ENCODE data around the gene CHD9NB.
"Not testable (repeated sequence)": the region's sequence is repeated elsewhere in the genome, so short reads cannot be mapped to it uniquely, and the experiment has no call there.

DNA sequence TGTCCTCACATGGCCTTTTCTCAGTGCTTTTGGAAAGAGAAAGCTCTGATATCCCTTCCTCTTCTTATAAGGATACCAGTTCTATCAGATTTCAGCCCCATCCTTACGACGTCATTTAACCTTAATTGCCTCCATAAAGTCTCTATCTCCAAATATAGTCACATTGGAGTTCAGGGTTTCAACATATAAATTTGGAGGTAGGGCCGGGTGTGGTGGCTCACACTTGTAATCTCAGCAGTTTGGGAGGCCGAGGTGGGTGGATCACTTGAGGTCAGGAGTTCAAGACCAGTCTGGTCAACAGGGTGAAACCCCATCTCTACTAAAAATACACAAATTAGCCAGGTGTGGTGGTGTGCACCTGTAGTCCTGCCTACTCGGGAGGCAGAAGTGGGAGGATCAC lies 5.2 kb downstream of the CHD9NB start:
- not testable (repeated sequence) for TF ChIP-seq CTCF (IDR thresholded peaks at IDR 0.05; ENCODE audit: low read depth, low read length); EZH2phosphoT487 (IDR thresholded peaks at IDR 0.05; ENCODE audit: low read depth)

Measured in OCI-LY3 (cell line).